AG04450 (cell line): ENCODE results near the gene ALDH1L1. TPM values are rescaled to one million over a fixed set of nuclear protein-coding genes. Genes with fewer than 3 reads are reported as not detected.

Experiments used
- CTCF ChIA-PET: fragments of 300-600, 350-600 bp; formaldehyde crosslinking; extraction: SDS; loops from one replicate; lab custom pipeline; 2022; ENCODE audit warnings: antibody characterized with exemption, inconsistent platforms; lab: Charles Lee
- POLR2A ChIA-PET: fragments of 350-600 bp; formaldehyde crosslinking; extraction: SDS; loops from one replicate; lab custom pipeline; 2021; ENCODE audit warnings: antibody characterized with exemption, inconsistent platforms; lab: Yijun Ruan, JAX
- DNase-seq: peaks from one replicate; pipeline ENCODE4 v3.0.0-alpha.2; 2011; ENCODE audit warnings: low read depth, low spot score
- H3K27ac ChIP-seq: one replicate; pipeline ENCODE4 v1.5.1; 2012; ENCODE audit warnings: low read depth, low read length, control low read depth
- H3K27me3 ChIP-seq: one replicate; pipeline ENCODE4 v1.6.0; 2012; ENCODE audit warnings: low read length; ENCODE audit not compliant: control insufficient read depth, insufficient read depth
- H3K4me3 ChIP-seq: 2 replicates; pipeline ENCODE4 v1.5.1; 2011; ENCODE audit warnings: mild to moderate bottlenecking, low read depth, low read length, control low read depth
- H3K9me3 ChIP-seq: 2 replicates; pipeline ENCODE4 v1.5.1; 2012; ENCODE audit warnings: low read length; ENCODE audit not compliant: control insufficient read depth, insufficient read depth
- polyA plus RNA-seq: library from polyadenylated mRNA; depleted of rRNA; stranded (reverse); fragments of >200 nt; gene quantifications from 2 replicates; pipeline ENCODE4 v1.2.3, GENCODE V29; 2011
- TF ChIP-seq, protein P1 (sequence below): IDR thresholded peaks from 2 replicates; pipeline ENCODE4 v1.5.1; 2011; ENCODE audit warnings: low read depth, low read length, control low read depth, inconsistent platforms

ALDH1L1 gene
- polyA plus RNA-seq, 1 experiment, result not detected

DNA sequence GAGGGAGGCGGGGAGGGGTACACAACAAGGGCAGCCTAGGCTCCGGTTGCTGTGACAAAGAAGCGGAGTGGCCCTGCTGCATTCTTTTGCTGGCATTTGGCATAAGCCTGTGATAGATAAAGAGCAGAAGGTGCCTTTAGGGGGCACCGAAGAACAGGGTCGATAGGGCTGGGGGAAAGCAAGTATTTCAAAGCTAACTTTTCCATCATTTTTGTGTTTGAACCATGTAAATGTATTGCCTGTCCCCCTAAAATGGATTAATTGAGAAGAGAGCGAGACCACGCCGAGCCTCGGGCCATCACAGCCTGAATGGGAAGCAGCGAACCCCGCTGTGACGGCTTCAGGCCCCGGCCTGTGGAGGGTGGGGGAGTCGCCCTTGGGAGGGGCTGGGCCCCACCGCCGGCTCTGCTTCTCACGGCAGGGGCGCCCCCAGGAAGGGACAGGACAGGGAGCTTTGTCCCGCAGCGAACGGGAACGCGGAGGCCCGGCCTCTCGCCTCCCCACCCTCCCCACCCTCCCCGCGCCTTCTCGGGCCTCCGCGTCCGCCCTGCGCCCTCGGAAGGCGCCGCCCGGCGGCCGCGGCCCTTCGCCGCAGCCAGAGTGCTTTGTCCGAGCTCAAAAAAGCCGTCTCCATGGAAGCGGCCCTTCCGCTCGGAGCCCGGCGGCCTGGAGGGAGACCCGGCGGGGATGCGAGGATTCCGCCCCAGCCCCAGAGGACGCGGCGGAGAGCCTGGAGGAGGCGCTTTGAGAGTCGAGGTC lies 32.4 kb upstream of the ALDH1L1 start:
- Histone ChIP-seq H3K27ac (no peak overlapping the region), H3K4me3 (peak overlapping the region; percentile 36; the same call in 1 of the 2 replicates), H3K9me3 (peaks cover 21% of the 10 kb centered on the region), H3K27me3 (no peaks in the 10 kb centered on the region)
- no peak for DNase-seq
- CTCF ChIA-PET, result interaction anchor here (0.6 to 1.9 kb wide), 18 partner anchors 11 to 1853 kb away, joined by 3 to 17 read pairs (median 3); no protein-coding TSS in a partner anchor
- POLR2A ChIA-PET, result no interaction called here
- TF ChIP-seq, protein P1, sequence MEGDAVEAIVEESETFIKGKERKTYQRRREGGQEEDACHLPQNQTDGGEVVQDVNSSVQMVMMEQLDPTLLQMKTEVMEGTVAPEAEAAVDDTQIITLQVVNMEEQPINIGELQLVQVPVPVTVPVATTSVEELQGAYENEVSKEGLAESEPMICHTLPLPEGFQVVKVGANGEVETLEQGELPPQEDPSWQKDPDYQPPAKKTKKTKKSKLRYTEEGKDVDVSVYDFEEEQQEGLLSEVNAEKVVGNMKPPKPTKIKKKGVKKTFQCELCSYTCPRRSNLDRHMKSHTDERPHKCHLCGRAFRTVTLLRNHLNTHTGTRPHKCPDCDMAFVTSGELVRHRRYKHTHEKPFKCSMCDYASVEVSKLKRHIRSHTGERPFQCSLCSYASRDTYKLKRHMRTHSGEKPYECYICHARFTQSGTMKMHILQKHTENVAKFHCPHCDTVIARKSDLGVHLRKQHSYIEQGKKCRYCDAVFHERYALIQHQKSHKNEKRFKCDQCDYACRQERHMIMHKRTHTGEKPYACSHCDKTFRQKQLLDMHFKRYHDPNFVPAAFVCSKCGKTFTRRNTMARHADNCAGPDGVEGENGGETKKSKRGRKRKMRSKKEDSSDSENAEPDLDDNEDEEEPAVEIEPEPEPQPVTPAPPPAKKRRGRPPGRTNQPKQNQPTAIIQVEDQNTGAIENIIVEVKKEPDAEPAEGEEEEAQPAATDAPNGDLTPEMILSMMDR, result peak; percentile 33

DNA sequence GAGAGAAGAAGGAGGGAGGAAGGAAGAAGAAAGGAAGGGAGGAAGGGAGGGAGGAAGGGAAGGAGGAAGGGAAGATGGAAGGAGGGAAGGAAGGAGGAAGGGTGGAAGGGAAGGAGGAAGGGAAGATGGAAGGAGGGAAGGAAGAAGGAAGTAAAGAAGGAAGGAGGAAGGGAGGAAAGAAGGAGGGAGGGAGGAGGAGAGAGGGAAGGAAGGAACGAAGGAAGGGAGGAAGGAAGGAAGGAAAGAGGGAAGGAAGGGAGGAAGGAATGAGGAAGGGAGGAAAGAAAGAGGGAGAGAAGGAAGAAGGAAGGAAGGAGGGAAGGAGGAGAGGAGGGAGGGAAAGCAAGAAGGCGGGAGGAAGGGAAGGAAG lies 31.8 kb upstream of the ALDH1L1 start:
- no peak for DNase-seq
- POLR2A ChIA-PET, result no interaction called here
- H3K27me3 ChIP-seq, result no peaks in the 10 kb centered on the region
- CTCF ChIA-PET, result interaction anchor here (0.7 to 1.9 kb wide), 11 partner anchors 12 to 241 kb away, joined by 3 to 17 read pairs (median 3); no protein-coding TSS in a partner anchor
- no peak overlapping the region for H3K27ac ChIP-seq
- TF ChIP-seq, protein P1, result no peak
- H3K9me3 ChIP-seq, result peaks cover 21% of the 10 kb centered on the region
- H3K4me3 ChIP-seq, result no peak overlapping the region

DNA sequence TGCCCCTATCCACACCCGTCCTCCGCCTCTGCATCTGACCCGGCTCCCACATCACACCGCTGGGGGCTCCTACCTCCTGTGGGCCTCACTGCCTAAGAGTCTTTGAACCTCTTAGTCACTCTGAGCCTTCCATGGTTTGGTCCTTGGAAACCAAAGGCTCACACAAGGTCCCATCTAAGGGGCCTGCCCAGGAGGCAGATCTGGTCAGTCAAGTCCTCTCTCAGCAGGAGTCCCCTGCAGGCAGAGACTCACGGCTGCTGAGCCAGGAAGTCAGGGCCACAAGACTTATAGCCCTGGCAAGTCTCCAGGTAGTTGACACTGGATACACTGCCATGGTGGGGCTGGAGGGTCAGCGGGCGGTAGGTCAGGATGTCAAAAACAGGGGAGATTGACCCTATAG lies 31.2 kb upstream of the ALDH1L1 start:
- TF ChIP-seq, protein P1, result no peak
- ChIA-PET CTCF (interaction anchor here (1.7 to 1.8 kb wide), 2 partner anchors 13 to 35 kb away, joined by 5 to 7 read pairs; no protein-coding TSS in a partner anchor), POLR2A (no interaction called here)

DNA sequence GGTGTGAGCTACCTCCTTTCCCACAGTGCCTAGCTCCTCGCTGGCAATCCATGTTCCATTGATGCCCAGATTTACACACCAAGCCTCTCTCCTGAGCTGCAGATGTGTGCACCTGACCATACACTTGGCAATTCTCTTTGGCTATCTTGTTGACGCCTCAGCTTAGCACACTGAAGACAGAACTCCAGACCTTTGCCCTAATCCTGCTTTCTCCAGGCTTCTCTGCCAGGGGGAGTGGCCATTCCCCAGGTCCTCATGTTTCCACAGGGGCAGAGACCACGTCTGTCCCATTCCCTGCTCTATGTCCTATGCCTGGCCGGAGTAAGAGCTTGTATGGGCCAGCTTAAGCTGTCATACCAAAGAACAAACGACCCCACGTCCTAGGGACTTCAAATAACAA lies 30.2 kb upstream of the ALDH1L1 start:
- POLR2A ChIA-PET, result no interaction called here
- CTCF ChIA-PET, result interaction anchor here (1.7 kb wide), 1 partner anchor 12 kb away, joined by 7 read pairs; no protein-coding TSS in a partner anchor
- DNase-seq, result no peak

More for the DNA sequence above, 31.2 kb upstream of the ALDH1L1 start:
- no peak for DNase-seq
- Histone ChIP-seq H3K27ac (no peak overlapping the region), H3K9me3 (peaks cover 21% of the 10 kb centered on the region), H3K27me3 (no peaks in the 10 kb centered on the region), H3K4me3 (no peak overlapping the region)

More for the DNA sequence above, 30.2 kb upstream of the ALDH1L1 start:
- peaks cover 21% of the 10 kb centered on the region for H3K9me3 ChIP-seq
- H3K27me3 ChIP-seq, result no peaks in the 10 kb centered on the region
- H3K27ac ChIP-seq, result no peak overlapping the region
- TF ChIP-seq, protein P1, result no peak
- no peak overlapping the region for H3K4me3 ChIP-seq
